ENCODE results near the gene SLC25A41. TPM values are rescaled to one million over a fixed set of nuclear protein-coding genes. Genes with fewer than 3 reads are reported as not detected.

The SLC25A41 gene
- total RNA-seq (under 1 TPM; 0.30 to 0.50 TPM), total RNA-seq (0 to 0.99 (median 0.06) reads per million in 172 experiments)
- polyA plus RNA-seq (2013, experiment 1 of 2), result 0.15 TPM
- 0.29 TPM for polyA plus RNA-seq (2013, experiment 2 of 2)

DNA sequence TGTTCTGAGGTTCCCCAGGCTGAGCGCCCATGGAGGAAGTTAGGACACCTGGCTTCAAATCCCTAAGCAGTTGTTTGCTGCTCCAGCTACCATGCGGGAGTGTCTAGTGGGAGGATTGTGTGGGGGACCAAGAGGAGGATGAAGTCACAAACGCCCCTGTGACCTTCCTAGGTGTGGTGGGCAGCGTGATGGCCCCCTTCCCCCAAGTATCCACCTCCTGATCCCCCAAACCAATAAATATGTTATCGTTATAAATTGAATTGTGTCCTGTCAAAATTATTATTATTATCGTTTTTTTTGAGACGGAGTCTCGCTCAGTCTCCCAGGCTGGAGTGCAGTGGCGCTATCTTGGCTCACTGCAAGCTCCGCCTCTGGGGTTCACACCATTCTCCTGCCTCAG lies at the start of gene SLC25A41:
Gene SLC25A41 (minus strand): TSS at position 101 of the 400 bp plus-strand sequence. CDS start 70 bp downstream, at position 31.
- Histone ChIP-seq H3K4me1 (ENCODE audit: insufficient read depth, low read length) (peaks cover 5% of the 10 kb centered on the region), H3K27ac (ENCODE audit: low read depth in 1 of 2, low read length in 2 of 2) (no peak within 1 kb of the TSS), H3K4me3 (ENCODE audit: low read length) (no peak within 1 kb of the TSS), H3K36me3 (ENCODE audit: insufficient read depth, low read length) (no peaks in the 10 kb centered on the region), H3K9me3 (ENCODE audit: control insufficient read depth in 1 of 2, insufficient read depth in 1 of 2, low read length in 2 of 2) (no peaks in the 10 kb centered on the region), H3K27me3 (ENCODE audit: control insufficient read depth in 1 of 2, insufficient read depth in 2 of 2, low read length in 2 of 2) (no peaks in the 10 kb centered on the region)
- intact Hi-C loops (cut with DNase I, micrococcal nuclease), result no loop called here
- ATAC-seq (ENCODE audit: poor library complexity) (no peak), DNase-seq (no peak)
- Mint-ChIP-seq H3K4me3 (no peak within 1 kb of the TSS), H3K4me1 (ENCODE audit: low read depth) (peaks cover 5% of the 10 kb centered on the region), H3K27ac (no peak within 1 kb of the TSS), H3K9me3 (no peaks in the 10 kb centered on the region), H3K27me3 (no peaks in the 10 kb centered on the region), H3K36me3 (ENCODE audit: low read depth) (no peaks in the 10 kb centered on the region)
- ChIA-PET CTCF (no interaction called here), POLR2A (no interaction called here)
- TF ChIP-seq, protein P1, sequence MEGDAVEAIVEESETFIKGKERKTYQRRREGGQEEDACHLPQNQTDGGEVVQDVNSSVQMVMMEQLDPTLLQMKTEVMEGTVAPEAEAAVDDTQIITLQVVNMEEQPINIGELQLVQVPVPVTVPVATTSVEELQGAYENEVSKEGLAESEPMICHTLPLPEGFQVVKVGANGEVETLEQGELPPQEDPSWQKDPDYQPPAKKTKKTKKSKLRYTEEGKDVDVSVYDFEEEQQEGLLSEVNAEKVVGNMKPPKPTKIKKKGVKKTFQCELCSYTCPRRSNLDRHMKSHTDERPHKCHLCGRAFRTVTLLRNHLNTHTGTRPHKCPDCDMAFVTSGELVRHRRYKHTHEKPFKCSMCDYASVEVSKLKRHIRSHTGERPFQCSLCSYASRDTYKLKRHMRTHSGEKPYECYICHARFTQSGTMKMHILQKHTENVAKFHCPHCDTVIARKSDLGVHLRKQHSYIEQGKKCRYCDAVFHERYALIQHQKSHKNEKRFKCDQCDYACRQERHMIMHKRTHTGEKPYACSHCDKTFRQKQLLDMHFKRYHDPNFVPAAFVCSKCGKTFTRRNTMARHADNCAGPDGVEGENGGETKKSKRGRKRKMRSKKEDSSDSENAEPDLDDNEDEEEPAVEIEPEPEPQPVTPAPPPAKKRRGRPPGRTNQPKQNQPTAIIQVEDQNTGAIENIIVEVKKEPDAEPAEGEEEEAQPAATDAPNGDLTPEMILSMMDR (IDR thresholded peaks at IDR 0.05), result no peak

DNA sequence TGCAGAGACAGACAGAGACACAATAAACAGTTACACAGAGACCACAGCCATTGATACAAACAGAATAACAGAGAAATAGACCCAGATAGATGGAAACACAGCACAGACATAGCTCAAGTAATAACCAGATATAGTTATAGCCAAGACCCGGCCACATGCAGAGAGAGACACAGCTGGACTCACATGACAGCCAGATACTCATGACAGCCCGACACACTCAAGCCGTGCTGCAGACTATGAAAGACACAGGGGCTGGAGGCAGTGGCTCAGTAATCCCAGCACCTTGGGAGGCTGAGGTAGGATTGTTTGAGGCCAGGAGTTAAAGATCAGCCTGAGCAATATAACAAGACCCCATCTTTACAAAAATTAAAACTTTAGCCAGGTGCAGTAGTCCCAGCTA lies 49.7 kb upstream of the SLC25A41 start:
- ChIA-PET CTCF (no interaction called here), POLR2A (interaction anchor here (1.2 kb wide), 1 partner anchor 59 kb away, joined by 4 read pairs; the partner anchor contains the start of gene KHSRP)
- Histone ChIP-seq H3K27ac (ENCODE audit: low read depth in 1 of 2, low read length in 2 of 2) (no peak overlapping the region), H3K27me3 (ENCODE audit: control insufficient read depth in 1 of 2, insufficient read depth in 2 of 2, low read length in 2 of 2) (no peaks in the 10 kb centered on the region), H3K9me3 (ENCODE audit: control insufficient read depth in 1 of 2, insufficient read depth in 1 of 2, low read length in 2 of 2) (no peaks in the 10 kb centered on the region), H3K4me1 (ENCODE audit: insufficient read depth, low read length) (peaks cover 42% of the 10 kb centered on the region), H3K4me3 (ENCODE audit: low read length) (no peak overlapping the region), H3K36me3 (ENCODE audit: insufficient read depth, low read length) (peaks cover 13% of the 10 kb centered on the region)
- Mint-ChIP-seq H3K4me1 (ENCODE audit: low read depth) (peaks cover 46% of the 10 kb centered on the region), H3K27ac (peak overlapping the region; percentile 98), H3K4me3 (peak overlapping the region; percentile 65), H3K36me3 (ENCODE audit: low read depth) (peaks cover 21% of the 10 kb centered on the region), H3K27me3 (no peaks in the 10 kb centered on the region), H3K9me3 (no peaks in the 10 kb centered on the region)
- no peak for ATAC-seq (ENCODE audit: poor library complexity)
- TF ChIP-seq, protein P1 (IDR thresholded peaks at IDR 0.05), result no peak
- no peak for DNase-seq
- intact Hi-C loops (cut with DNase I, micrococcal nuclease), result no loop called here

DNA sequence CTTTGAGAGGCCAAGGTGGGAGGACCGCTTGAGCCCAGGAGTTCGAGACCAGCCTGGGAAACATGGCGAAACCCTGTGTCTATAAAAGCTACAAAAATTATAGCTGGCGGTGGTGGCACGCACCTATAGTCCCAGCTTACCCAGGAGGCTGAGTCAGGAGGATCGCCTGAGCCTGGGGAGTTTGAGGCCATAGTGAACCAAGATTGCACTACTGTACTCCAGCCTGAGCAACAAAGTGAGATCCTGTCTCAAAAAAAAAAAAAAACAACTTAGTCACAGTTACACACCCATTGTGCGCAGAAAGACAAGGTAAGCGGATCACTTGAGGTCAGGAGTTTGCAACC lies 48.8 kb upstream of the SLC25A41 start:
- Histone ChIP-seq H3K9me3 (ENCODE audit: control insufficient read depth in 1 of 2, insufficient read depth in 1 of 2, low read length in 2 of 2) (no peaks in the 10 kb centered on the region), H3K36me3 (ENCODE audit: insufficient read depth, low read length) (peaks cover 18% of the 10 kb centered on the region), H3K27me3 (ENCODE audit: control insufficient read depth in 1 of 2, insufficient read depth in 2 of 2, low read length in 2 of 2) (no peaks in the 10 kb centered on the region), H3K4me3 (ENCODE audit: low read length) (peak overlapping the region; percentile 90), H3K27ac (ENCODE audit: low read depth in 1 of 2, low read length in 2 of 2) (peak overlapping the region; percentile 87 to 93), H3K4me1 (ENCODE audit: insufficient read depth, low read length) (peaks cover 42% of the 10 kb centered on the region)
- peak; percentile 24 for ATAC-seq (ENCODE audit: poor library complexity)
- peak overlapping the region; percentile 89 for H3K4me3 Mint-ChIP-seq
- H3K27me3 Mint-ChIP-seq, result no peaks in the 10 kb centered on the region
- peaks cover 46% of the 10 kb centered on the region for H3K4me1 Mint-ChIP-seq (ENCODE audit: low read depth)
- H3K36me3 Mint-ChIP-seq (ENCODE audit: low read depth), result peaks cover 21% of the 10 kb centered on the region
- TF ChIP-seq, protein P1 (IDR thresholded peaks at IDR 0.05), result no peak
- peak in 1 of 14 experiments; percentile 28 for DNase-seq
- no peaks in the 10 kb centered on the region for H3K9me3 Mint-ChIP-seq
- CTCF ChIA-PET, result interaction anchor here (0.8 to 2.3 kb wide), 2 partner anchors 23 to 35 kb away, joined by 4 to 5 read pairs; no protein-coding TSS in a partner anchor
- peak overlapping the region; percentile 98 for H3K27ac Mint-ChIP-seq
- intact Hi-C loops (cut with DNase I, micrococcal nuclease), result no loop called here
- POLR2A ChIA-PET, result interaction anchor here (1.1 to 2.0 kb wide), 8 partner anchors 13 to 1147 kb away, joined by 3 to 10 read pairs (median 4); partner anchors contain the start of genes CRB3, KHSRP, PET100 and XAB2
